Measurements from ENCODE around the gene PNP. TPM values are rescaled to one million over a fixed set of nuclear protein-coding genes. Genes with fewer than 3 reads are reported as not detected.

PNP gene
- total and polyA plus RNA-seq, 2 of the 8 experiments (the other 6 are each of a cell fraction or from before 2014, with no cell fraction given): 108 to 130 TPM

DNA sequence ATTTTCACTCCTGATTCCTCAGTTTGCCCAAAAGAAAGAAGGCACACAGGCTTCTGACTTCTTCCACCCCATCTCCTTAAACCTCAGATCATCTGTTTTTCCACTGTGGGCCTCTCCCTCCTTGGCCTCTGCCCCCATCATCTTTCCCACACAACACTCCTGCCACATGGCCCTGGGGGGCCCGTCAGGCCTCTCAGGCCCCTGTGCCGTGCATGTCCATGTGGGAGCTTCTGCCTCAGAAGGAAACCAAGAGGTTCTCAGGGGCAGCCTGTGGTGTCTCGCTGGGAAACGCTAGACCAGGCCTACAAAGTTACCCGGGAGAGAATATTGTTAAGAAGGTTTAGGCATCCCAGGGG, 41.2 kb upstream of the PNP start:
- no peaks in the 10 kb centered on the region for H3K36me3 ChIP-seq (ENCODE audit: control insufficient read depth in 2 of 4, insufficient read depth in 4 of 4, low read length in 3 of 4)
- CTCF ChIA-PET (ENCODE audit: partially characterized antibody): interaction anchor here (0.6 kb wide), 1 partner anchor 35 kb away, joined by 3 read pairs; no protein-coding TSS in a partner anchor
- no peak overlapping the region for H3K27ac ChIP-seq (ENCODE audit: low read depth, low read length)
- H3K9ac ChIP-seq (replicated peaks in 1 of 4; ENCODE audit: extremely low read depth in 1 of 4, low read depth in 3 of 4, low read length in 3 of 4): no peak overlapping the region
- no peak overlapping the region for H2BK12ac ChIP-seq (ENCODE audit: low read depth, low read length)
- H3K4me1 ChIP-seq (replicated peaks in 1 of 4; ENCODE audit: control insufficient read depth in 3 of 4, insufficient read depth in 4 of 4, low read length in 3 of 4): no peaks in the 10 kb centered on the region
- H3K23me2 ChIP-seq (ENCODE audit: low read depth, low read length): peaks cover 2% of the 10 kb centered on the region; the same call in 1 of the 2 replicates
- H4K91ac ChIP-seq (replicated peaks; ENCODE audit: insufficient read length, low read length): no peak overlapping the region
- H4K20me1 ChIP-seq (replicated peaks in 1 of 2; ENCODE audit: control insufficient read depth in 1 of 2, insufficient read depth in 2 of 2, low read length in 2 of 2): no peaks in the 10 kb centered on the region
- WGBS, 2 experiments (ENCODE audit: extremely low coverage in 1 of 2, insufficient coverage in 1 of 2, insufficient read length in 1 of 2, insufficient replicate concordance in 2 of 2, low coverage in 1 of 2, low lambda C conversion rate in 2 of 2, missing lambda C conversion rate in 1 of 2): 98% methylated on average over 4 of the region's 5 CpGs; no CpG with 5 or more reads in 1 of the 2 experiments
- no peak overlapping the region for H4K8ac ChIP-seq (ENCODE audit: extremely low read depth, insufficient read depth, low read length)
- H4K5ac ChIP-seq (ENCODE audit: insufficient read length, low read depth, low read length): no peak overlapping the region
- no peak overlapping the region for H3K4ac ChIP-seq (replicated peaks; ENCODE audit: insufficient read length, low read depth, low read length)
- no peak overlapping the region for H3K23ac ChIP-seq (ENCODE audit: insufficient read length)
- no peak overlapping the region for H3K4me3 ChIP-seq (ENCODE audit: extremely low read depth in 1 of 4, insufficient read depth in 2 of 4, low read depth in 3 of 4, low read length in 4 of 4)
- DNase-seq (ENCODE audit: low read depth in 1 of 2, low spot score in 2 of 2) (no peak), FAIRE-seq (no peak)
- no peak overlapping the region for H2BK20ac ChIP-seq (ENCODE audit: low read length)
- no peak overlapping the region for H3K18ac ChIP-seq (ENCODE audit: extremely low read depth, low read length)
- H2AFZ ChIP-seq (ENCODE audit: low read length): no peak overlapping the region; the same call in 1 of the 2 replicates
- H2AK5ac ChIP-seq (ENCODE audit: low read depth, low read length): no peak overlapping the region
- no peaks in the 10 kb centered on the region for H3K27me3 ChIP-seq (replicated peaks in 1 of 4; ENCODE audit: control insufficient read depth in 3 of 4, extremely low read depth in 1 of 4, insufficient read depth in 3 of 4, low read length in 3 of 4)
- no peak for TF ChIP-seq SP2 (IDR thresholded peaks at IDR 0.05; ENCODE audit: low read length)
- H3K56ac ChIP-seq (replicated peaks; ENCODE audit: insufficient read length, low read depth, low read length): no peak overlapping the region
- no peak overlapping the region for H3K14ac ChIP-seq (ENCODE audit: insufficient read length)
- no peaks in the 10 kb centered on the region for H3K9me3 ChIP-seq (ENCODE audit: insufficient read depth in 2 of 2, low read depth in 1 of 2, low read length in 1 of 2)
- H3K79me1 ChIP-seq (ENCODE audit: low read depth, low read length): no peaks in the 10 kb centered on the region
- no peaks in the 10 kb centered on the region for H3K79me2 ChIP-seq (ENCODE audit: control insufficient read depth in 1 of 2, insufficient read depth in 2 of 2, low read length in 2 of 2)
- POLR2A ChIA-PET (ENCODE audit: partially characterized antibody): interaction anchor here (1.0 to 1.4 kb wide), 3 partner anchors 13 to 42 kb away, joined by 3 to 4 read pairs (median 3); no protein-coding TSS in a partner anchor
- no peak overlapping the region for H2BK5ac ChIP-seq (ENCODE audit: low read depth, low read length)
- no peak overlapping the region for H2BK120ac ChIP-seq (replicated peaks; ENCODE audit: low read depth, low read length)
- H2BK15ac ChIP-seq (ENCODE audit: low read length): no peak overlapping the region
- no peak overlapping the region for H3K4me2 ChIP-seq (ENCODE audit: insufficient read depth in 1 of 2, low read depth in 2 of 2, low read length in 2 of 2)
